Measurements from ENCODE around the gene TATDN3. TPM values are rescaled to one million over a fixed set of nuclear protein-coding genes. Genes with fewer than 3 reads are reported as not detected.
A peak's percentile ranks its signal among the peaks of the same experiment; 100 is the strongest.

The TATDN3 gene
- total RNA-seq, 1 donor = 14.1 TPM

- no peaks in the 10 kb centered on the region for H3K9me3 ChIP-seq (ENCODE audit: low read depth, low read length)
- peaks cover 20% of the 10 kb centered on the region for H3K4me1 ChIP-seq (ENCODE audit: insufficient read depth, low read length)
- H3K79me2 ChIP-seq (ENCODE audit: insufficient read depth, low read length) = peaks cover 2% of the 10 kb centered on the region
- H3K27ac ChIP-seq (ENCODE audit: low read depth, low read length) = no peak overlapping the region
- H3K4me3 ChIP-seq (ENCODE audit: insufficient read depth, low read length) = no peak overlapping the region
- H3K36me3 ChIP-seq (ENCODE audit: insufficient read depth, low read length) = no peaks in the 10 kb centered on the region
- H2AFZ ChIP-seq (ENCODE audit: low read length) = no peak overlapping the region
- no peaks in the 10 kb centered on the region for H3K27me3 ChIP-seq (ENCODE audit: insufficient read depth, low read length)
- no peak for TF ChIP-seq CTCF (IDR thresholded peaks at IDR 0.05; ENCODE audit: extremely low read depth, low read depth, low read length)
- H4K20me1 ChIP-seq (ENCODE audit: insufficient read depth, low read length) = no peaks in the 10 kb centered on the region
- DNase-seq (ENCODE audit: insufficient read length, low spot score, missing footprints) = no peak
- no peak overlapping the region for H3K4me2 ChIP-seq (ENCODE audit: insufficient read depth, low read length)
Measured at GRCh38 chr1:212754193-212754592, 37.5 kb upstream of the TATDN3 start.

DNA sequence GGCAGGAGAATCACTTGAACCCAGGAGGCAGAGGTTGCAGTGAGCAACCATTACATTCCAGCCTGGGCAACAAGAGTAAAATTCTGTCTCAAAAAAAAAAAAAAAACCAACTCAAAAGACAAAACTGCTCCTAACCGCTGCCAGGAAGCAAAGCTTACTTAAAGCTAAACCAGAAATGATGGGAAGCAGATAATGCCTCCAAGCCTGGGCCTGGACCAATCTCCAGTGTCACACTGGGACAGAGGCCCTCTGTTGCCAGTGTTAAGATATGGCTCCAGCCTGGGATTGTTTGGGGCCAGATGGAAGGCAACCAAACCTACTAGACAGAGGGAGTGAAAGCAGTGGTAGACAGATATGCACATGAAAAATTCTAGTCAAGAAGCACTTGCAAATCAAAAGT lies 37.0 kb upstream of the TATDN3 start:
- H3K27me3 ChIP-seq (ENCODE audit: insufficient read depth, low read length) = no peaks in the 10 kb centered on the region
- no peak overlapping the region for H2AFZ ChIP-seq (ENCODE audit: low read length)
- H4K20me1 ChIP-seq (ENCODE audit: insufficient read depth, low read length) = peaks cover 3% of the 10 kb centered on the region
- no peak overlapping the region for H3K4me3 ChIP-seq (ENCODE audit: insufficient read depth, low read length)
- no peak overlapping the region for H3K27ac ChIP-seq (ENCODE audit: low read depth, low read length)
- no peak overlapping the region for H3K4me2 ChIP-seq (ENCODE audit: insufficient read depth, low read length)
- H3K36me3 ChIP-seq (ENCODE audit: insufficient read depth, low read length) = no peaks in the 10 kb centered on the region
- H3K79me2 ChIP-seq (ENCODE audit: insufficient read depth, low read length) = peaks cover 4% of the 10 kb centered on the region
- no peak for DNase-seq (ENCODE audit: insufficient read length, low spot score, missing footprints)
- H3K9me3 ChIP-seq (ENCODE audit: low read depth, low read length) = no peaks in the 10 kb centered on the region
- no peak for TF ChIP-seq CTCF (IDR thresholded peaks at IDR 0.05; ENCODE audit: extremely low read depth, low read depth, low read length)
- peaks cover 19% of the 10 kb centered on the region for H3K4me1 ChIP-seq (ENCODE audit: insufficient read depth, low read length)

DNA sequence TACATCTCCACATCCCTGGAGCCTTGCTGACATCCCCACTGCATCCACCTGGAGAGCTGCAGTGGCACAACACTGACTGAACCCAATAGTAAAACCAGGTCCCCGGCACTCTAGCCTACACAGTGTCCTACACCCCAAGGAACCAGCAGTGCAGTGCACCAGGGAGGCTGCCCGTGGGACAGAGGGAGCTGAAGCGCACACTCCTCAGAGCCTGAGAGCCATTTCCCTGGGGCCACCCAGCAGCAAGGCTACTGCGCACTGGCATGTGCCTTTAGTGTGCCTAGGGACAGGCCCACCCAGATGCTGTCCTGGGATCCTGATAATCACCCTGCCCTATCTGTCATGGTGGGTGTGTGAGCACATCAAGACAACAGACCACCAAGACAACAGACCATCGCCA lies 32.0 kb upstream of the TATDN3 start:
- peaks cover 16% of the 10 kb centered on the region for H3K79me2 ChIP-seq (ENCODE audit: insufficient read depth, low read length)
- H4K20me1 ChIP-seq (ENCODE audit: insufficient read depth, low read length) = peaks cover 3% of the 10 kb centered on the region
- no peak for TF ChIP-seq CTCF (IDR thresholded peaks at IDR 0.05; ENCODE audit: extremely low read depth, low read depth, low read length)
- no peaks in the 10 kb centered on the region for H3K36me3 ChIP-seq (ENCODE audit: insufficient read depth, low read length)
- no peak overlapping the region for H3K27ac ChIP-seq (ENCODE audit: low read depth, low read length)
- H3K4me3 ChIP-seq (ENCODE audit: insufficient read depth, low read length) = no peak overlapping the region
- H2AFZ ChIP-seq (ENCODE audit: low read length) = no peak overlapping the region
- DNase-seq (ENCODE audit: insufficient read length, low spot score, missing footprints) = no peak
- no peaks in the 10 kb centered on the region for H3K4me1 ChIP-seq (ENCODE audit: insufficient read depth, low read length)
- H3K9me3 ChIP-seq (ENCODE audit: low read depth, low read length) = no peaks in the 10 kb centered on the region
- no peak overlapping the region for H3K4me2 ChIP-seq (ENCODE audit: insufficient read depth, low read length)
- no peaks in the 10 kb centered on the region for H3K27me3 ChIP-seq (ENCODE audit: insufficient read depth, low read length)

GRCh38 chr1:212760126-212760823 lies 31.4 kb upstream of the TATDN3 start:
- Histone ChIP-seq H2AFZ (ENCODE audit: low read length) (no peak overlapping the region), H4K20me1 (ENCODE audit: insufficient read depth, low read length) (peaks cover 3% of the 10 kb centered on the region), H3K4me2 (ENCODE audit: insufficient read depth, low read length) (no peak overlapping the region), H3K27me3 (ENCODE audit: insufficient read depth, low read length) (no peaks in the 10 kb centered on the region), H3K9me3 (ENCODE audit: low read depth, low read length) (no peaks in the 10 kb centered on the region), H3K79me2 (ENCODE audit: insufficient read depth, low read length) (peaks cover 16% of the 10 kb centered on the region), H3K4me3 (ENCODE audit: insufficient read depth, low read length) (no peak overlapping the region), H3K4me1 (ENCODE audit: insufficient read depth, low read length) (no peaks in the 10 kb centered on the region), H3K27ac (ENCODE audit: low read depth, low read length) (no peak overlapping the region), H3K36me3 (ENCODE audit: insufficient read depth, low read length) (no peaks in the 10 kb centered on the region)
- peak; percentile 52 for TF ChIP-seq CTCF (IDR thresholded peaks at IDR 0.05; ENCODE audit: extremely low read depth, low read depth, low read length)
- DNase-seq (ENCODE audit: insufficient read length, low spot score, missing footprints) = peak; percentile 45

Data from osteoblast (primary cell).